ENCODE data around the gene AUTS2. TPM values are rescaled to one million over a fixed set of nuclear protein-coding genes. Genes with fewer than 3 reads are reported as not detected.

Gene AUTS2
- total and polyA plus RNA-seq, 2 of the 8 experiments (the other 6 are each of a cell fraction or from before 2014, with no cell fraction given) = 25.9 to 101 TPM

GRCh38 chr7:70502117-70502863 is 904.0 kb downstream of the AUTS2 start:
- Histone ChIP-seq H2BK120ac (replicated peaks; ENCODE audit: low read depth, low read length) (no peak overlapping the region), H3K36me3 (ENCODE audit: control insufficient read depth in 2 of 4, insufficient read depth in 4 of 4, low read length in 3 of 4) (no peaks in the 10 kb centered on the region), H3K4me1 (replicated peaks in 1 of 4; ENCODE audit: control insufficient read depth in 3 of 4, insufficient read depth in 4 of 4, low read length in 3 of 4) (no peaks in the 10 kb centered on the region), H2AFZ (ENCODE audit: low read length) (no peak overlapping the region), H3K79me1 (ENCODE audit: low read depth, low read length) (no peaks in the 10 kb centered on the region), H3K79me2 (ENCODE audit: control insufficient read depth in 1 of 2, insufficient read depth in 2 of 2, low read length in 2 of 2) (no peaks in the 10 kb centered on the region), H4K91ac (replicated peaks; ENCODE audit: insufficient read length, low read length) (no peak overlapping the region), H3K18ac (ENCODE audit: extremely low read depth, low read length) (no peak overlapping the region), H2BK12ac (ENCODE audit: low read depth, low read length) (no peak overlapping the region), H3K4ac (replicated peaks; ENCODE audit: insufficient read length, low read depth, low read length) (no peak overlapping the region), H2AK5ac (ENCODE audit: low read depth, low read length) (no peak overlapping the region), H2BK20ac (ENCODE audit: low read length) (no peak overlapping the region), H3K27me3 (replicated peaks in 1 of 4; ENCODE audit: control insufficient read depth in 3 of 4, extremely low read depth in 1 of 4, insufficient read depth in 3 of 4, low read length in 3 of 4) (no peaks in the 10 kb centered on the region), H3K4me2 (ENCODE audit: insufficient read depth in 1 of 2, low read depth in 2 of 2, low read length in 2 of 2) (no peak overlapping the region), H3K9ac (replicated peaks in 1 of 4; ENCODE audit: extremely low read depth in 1 of 4, low read depth in 3 of 4, low read length in 3 of 4) (no peak overlapping the region), H3K27ac (ENCODE audit: low read depth, low read length) (no peak overlapping the region), H4K5ac (ENCODE audit: insufficient read length, low read depth, low read length) (no peak overlapping the region), H3K14ac (ENCODE audit: insufficient read length) (no peak overlapping the region), H3K9me3 (ENCODE audit: insufficient read depth in 2 of 2, low read depth in 1 of 2, low read length in 1 of 2) (no peaks in the 10 kb centered on the region), H3K4me3 (ENCODE audit: extremely low read depth in 1 of 4, insufficient read depth in 2 of 4, low read depth in 3 of 4, low read length in 4 of 4) (no peak overlapping the region), H2BK15ac (ENCODE audit: low read length) (no peak overlapping the region), H3K56ac (replicated peaks; ENCODE audit: insufficient read length, low read depth, low read length) (no peak overlapping the region), H3K23ac (ENCODE audit: insufficient read length) (no peak overlapping the region), H4K8ac (ENCODE audit: extremely low read depth, insufficient read depth, low read length) (no peak overlapping the region), H2BK5ac (ENCODE audit: low read depth, low read length) (no peak overlapping the region), H3K23me2 (ENCODE audit: low read depth, low read length) (no peaks in the 10 kb centered on the region; the same call in 1 of the 2 replicates), H4K20me1 (replicated peaks in 1 of 2; ENCODE audit: control insufficient read depth in 1 of 2, insufficient read depth in 2 of 2, low read length in 2 of 2) (no peaks in the 10 kb centered on the region)
- DNase-seq (ENCODE audit: low read depth in 1 of 2, low spot score in 2 of 2) = no peak
- no peak for FAIRE-seq
- whole genome bisulfite sequencing, 2 experiments (ENCODE audit: extremely low coverage in 1 of 2, insufficient coverage in 1 of 2, insufficient read length in 1 of 2, insufficient replicate concordance in 2 of 2, low coverage in 1 of 2, low lambda C conversion rate in 2 of 2, missing lambda C conversion rate in 1 of 2) = 85% methylated on average over 8 of the region's 8 CpGs; no CpG with 5 or more reads in 1 of the 2 experiments
- no peak for TF ChIP-seq NRF1 (IDR thresholded peaks at IDR 0.05; ENCODE audit: low read depth, low read length)
- no peak for TF ChIP-seq CBX5 (IDR thresholded peaks at IDR 0.05; ENCODE audit: low read depth, low read length)
- TF ChIP-seq SIRT6 (IDR thresholded peaks at IDR 0.05; ENCODE audit: low read length) = no peak
- no peak for TF ChIP-seq SUZ12 (IDR thresholded peaks at IDR 0.05; ENCODE audit: low read length)
- no peak for TF ChIP-seq HDAC2 (IDR thresholded peaks at IDR 0.05; ENCODE audit: borderline replicate concordance in 1 of 2, low read depth in 2 of 2, low read length in 2 of 2)
- CTCF ChIA-PET (ENCODE audit: partially characterized antibody) = interaction anchor here (0.5 kb wide), 1 partner anchor 323 kb away, joined by 3 read pairs; no protein-coding TSS in a partner anchor
- POLR2A ChIA-PET (ENCODE audit: partially characterized antibody) = interaction anchor here (1.1 kb wide), 1 partner anchor 193 kb away, joined by 3 read pairs; no protein-coding TSS in a partner anchor
